GM19395 (cell line): ENCODE results near the gene KNDC1.
"Not testable (repeated sequence)": the region's sequence is repeated elsewhere in the genome, so short reads cannot be mapped to it uniquely, and the experiment has no call there.

Source experiments
- ATAC-seq: cut with Tn5 transposase; IDR thresholded peaks from one replicate; pipeline ENCODE4 v1.9.1; 2021; ENCODE audit warnings: mild to moderate bottlenecking, moderate library complexity; ENCODE audit not compliant: unreplicated experiment

Gene KNDC1

GRCh38 chr10:133159950-133160825 is at the start of gene KNDC1:
KNDC1 (plus strand) TSS chr10:133160219; CDS start chr10:133160468, 249 bp downstream.
- no peak for ATAC-seq

- ATAC-seq: no peak
Observed at GRCh38 chr10:133110609-133111275, 49.3 kb upstream of the KNDC1 start.

GRCh38 chr10:133111640-133112039 is 48.4 kb upstream of the KNDC1 start:
- ATAC-seq: not testable (repeated sequence)

- ATAC-seq: no peak
Observed at GRCh38 chr10:133113146-133113830, 46.7 kb upstream of the KNDC1 start.

GRCh38 chr10:133113847-133114246 is 46.2 kb upstream of the KNDC1 start:
- ATAC-seq: no peak

- no peak for ATAC-seq
Observed at GRCh38 chr10:133114251-133114650, 45.8 kb upstream of the KNDC1 start.

GRCh38 chr10:133114726-133115452 is 45.1 kb upstream of the KNDC1 start:
- no peak for ATAC-seq

- no peak for ATAC-seq
Observed at GRCh38 chr10:133115453-133115842, 44.6 kb upstream of the KNDC1 start.

GRCh38 chr10:133115976-133116375 is 44.0 kb upstream of the KNDC1 start:
- no peak for ATAC-seq

- ATAC-seq: no peak
Observed at GRCh38 chr10:133116455-133116854, 43.6 kb upstream of the KNDC1 start.

GRCh38 chr10:133117036-133117687 is 42.9 kb upstream of the KNDC1 start:
- ATAC-seq: no peak

- no peak for ATAC-seq
Observed at GRCh38 chr10:133117688-133118071, 42.3 kb upstream of the KNDC1 start.

GRCh38 chr10:133121479-133121878 is 38.5 kb upstream of the KNDC1 start:
- no peak for ATAC-seq

GRCh38 chr10:133122171-133122935 is 37.7 kb upstream of the KNDC1 start:
- no peak for ATAC-seq

- no peak for ATAC-seq
Observed at GRCh38 chr10:133123050-133123745, 36.8 kb upstream of the KNDC1 start.

- no peak for ATAC-seq
Observed at GRCh38 chr10:133123746-133124356, 36.2 kb upstream of the KNDC1 start.

GRCh38 chr10:133124357-133125211 is 35.4 kb upstream of the KNDC1 start:
- ATAC-seq: no peak

GRCh38 chr10:133125901-133126300 is 34.1 kb upstream of the KNDC1 start:
- ATAC-seq: no peak
